Measurements from ENCODE around the gene LRRFIP2. TPM values are rescaled to one million over a fixed set of nuclear protein-coding genes. Genes with fewer than 3 reads are reported as not detected.
"Not testable (repeated sequence)": the region's sequence is repeated elsewhere in the genome, so short reads cannot be mapped to it uniquely, and the experiment has no call there.

LRRFIP2 gene, protein sequence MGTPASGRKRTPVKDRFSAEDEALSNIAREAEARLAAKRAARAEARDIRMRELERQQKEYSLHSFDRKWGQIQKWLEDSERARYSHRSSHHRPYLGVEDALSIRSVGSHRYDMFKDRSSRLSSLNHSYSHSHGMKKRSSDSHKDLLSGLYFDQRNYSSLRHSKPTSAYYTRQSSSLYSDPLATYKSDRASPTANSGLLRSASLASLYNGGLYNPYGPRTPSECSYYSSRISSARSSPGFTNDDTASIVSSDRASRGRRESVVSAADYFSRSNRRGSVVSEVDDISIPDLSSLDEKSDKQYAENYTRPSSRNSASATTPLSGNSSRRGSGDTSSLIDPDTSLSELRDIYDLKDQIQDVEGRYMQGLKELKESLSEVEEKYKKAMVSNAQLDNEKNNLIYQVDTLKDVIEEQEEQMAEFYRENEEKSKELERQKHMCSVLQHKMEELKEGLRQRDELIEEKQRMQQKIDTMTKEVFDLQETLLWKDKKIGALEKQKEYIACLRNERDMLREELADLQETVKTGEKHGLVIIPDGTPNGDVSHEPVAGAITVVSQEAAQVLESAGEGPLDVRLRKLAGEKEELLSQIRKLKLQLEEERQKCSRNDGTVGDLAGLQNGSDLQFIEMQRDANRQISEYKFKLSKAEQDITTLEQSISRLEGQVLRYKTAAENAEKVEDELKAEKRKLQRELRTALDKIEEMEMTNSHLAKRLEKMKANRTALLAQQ
- total RNA-seq = 54.0 TPM

DNA sequence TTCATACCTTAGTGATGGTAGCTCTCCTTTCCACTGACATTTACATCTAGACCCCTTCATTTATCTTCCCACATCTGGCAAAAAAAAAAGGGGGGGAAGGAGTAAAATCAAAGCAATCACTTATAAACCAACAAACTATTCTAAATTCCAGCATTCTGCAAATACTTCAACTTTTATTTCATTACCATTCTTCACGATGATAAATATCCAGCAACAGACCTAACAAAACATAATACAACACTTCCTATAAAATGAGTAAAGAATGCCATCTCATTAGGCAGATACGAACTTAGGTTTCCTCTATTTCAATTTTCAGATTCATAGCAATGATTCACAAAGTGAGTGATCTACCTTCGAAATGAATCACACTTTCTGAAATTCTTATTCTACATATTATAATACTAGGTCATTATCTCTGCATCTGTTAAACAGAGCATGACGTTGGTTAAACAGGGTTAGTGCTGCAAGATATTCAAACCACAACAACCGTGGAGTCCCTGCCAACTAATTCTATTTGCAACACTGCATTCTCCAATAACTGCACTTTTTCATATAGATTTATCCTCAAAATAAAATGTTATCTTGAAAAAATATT, at the start of gene LRRFIP2:
Gene LRRFIP2 (minus strand): TSS at position 51 of the 595 bp plus-strand sequence. CDS start 25,599 bp downstream, outside the sequence.
- DNase-seq (ENCODE audit: low spot score) = no peak

GRCh38 chr3:37223576-37223975, 49.2 kb upstream of the LRRFIP2 start:
- no peak for DNase-seq (ENCODE audit: low spot score)

- DNase-seq (ENCODE audit: low spot score) = no peak
Observed at GRCh38 chr3:37223141-37223558, 48.8 kb upstream of the LRRFIP2 start.

DNA sequence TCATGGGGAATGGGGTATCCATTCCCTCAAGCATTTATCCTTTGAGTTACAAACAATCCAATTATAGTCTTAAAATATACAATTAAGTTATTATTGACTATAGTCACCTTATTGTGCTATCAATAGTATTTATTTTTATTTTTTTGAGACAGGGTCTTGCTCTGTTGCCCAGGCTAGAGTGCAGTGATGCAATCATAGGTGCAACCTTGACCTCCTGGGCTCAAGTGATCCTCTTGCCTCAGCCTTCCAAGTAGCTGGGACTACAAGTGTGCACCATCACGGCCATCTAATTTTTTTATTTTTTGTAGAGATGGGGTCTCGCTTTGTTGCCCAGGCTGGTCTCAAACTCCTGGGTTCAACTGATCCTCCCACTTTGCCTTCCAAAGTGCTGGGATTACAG, 48.2 kb upstream of the LRRFIP2 start:
- not testable (repeated sequence) for DNase-seq (ENCODE audit: low spot score)

- peak; percentile 36 for DNase-seq (ENCODE audit: low spot score)
Observed at GRCh38 chr3:37221407-37221806, 47.0 kb upstream of the LRRFIP2 start.

DNA sequence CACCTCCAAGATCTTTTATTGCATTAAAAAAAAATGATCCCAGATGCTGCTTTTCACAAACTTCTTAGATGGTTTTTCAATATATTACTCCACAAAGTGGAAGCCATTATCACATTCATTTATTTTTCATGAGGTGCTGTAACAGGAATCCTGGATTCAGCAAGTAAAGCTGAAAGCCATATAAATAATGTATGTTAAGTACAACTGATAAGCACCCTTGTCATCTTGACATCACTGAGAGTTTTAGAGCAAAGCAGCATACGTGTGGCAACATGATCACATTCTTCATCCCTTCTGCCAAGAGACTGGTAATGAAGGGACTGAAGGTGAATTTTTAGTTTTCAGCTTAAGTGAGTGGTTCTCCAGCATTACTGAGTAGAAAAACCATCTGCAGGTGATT, 44.9 kb upstream of the LRRFIP2 start:
- DNase-seq (ENCODE audit: low spot score) = no peak

DNA sequence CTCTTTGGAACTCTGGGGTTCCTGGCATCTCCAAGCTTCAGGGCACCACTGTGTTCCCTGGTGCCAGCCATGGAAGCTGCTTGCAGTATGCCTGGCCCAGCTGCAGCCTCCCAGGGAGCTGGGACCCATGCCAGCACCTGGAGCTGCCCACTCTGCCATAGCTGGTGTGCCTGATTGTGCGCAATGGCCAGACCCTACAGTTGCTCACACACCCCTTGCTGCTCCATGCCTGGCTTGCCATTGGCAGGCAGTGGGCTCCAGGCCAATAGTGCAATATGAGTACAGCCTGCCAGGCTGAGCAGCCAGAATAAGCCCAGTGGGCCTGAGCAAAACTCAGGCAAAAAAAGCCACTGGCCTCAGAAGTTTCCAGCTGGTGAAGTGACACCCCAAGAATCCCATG, 43.8 kb upstream of the LRRFIP2 start:
- DNase-seq (ENCODE audit: low spot score) = no peak

GRCh38 chr3:37217098-37217849, 42.9 kb upstream of the LRRFIP2 start:
- DNase-seq (ENCODE audit: low spot score) = no peak

DNA sequence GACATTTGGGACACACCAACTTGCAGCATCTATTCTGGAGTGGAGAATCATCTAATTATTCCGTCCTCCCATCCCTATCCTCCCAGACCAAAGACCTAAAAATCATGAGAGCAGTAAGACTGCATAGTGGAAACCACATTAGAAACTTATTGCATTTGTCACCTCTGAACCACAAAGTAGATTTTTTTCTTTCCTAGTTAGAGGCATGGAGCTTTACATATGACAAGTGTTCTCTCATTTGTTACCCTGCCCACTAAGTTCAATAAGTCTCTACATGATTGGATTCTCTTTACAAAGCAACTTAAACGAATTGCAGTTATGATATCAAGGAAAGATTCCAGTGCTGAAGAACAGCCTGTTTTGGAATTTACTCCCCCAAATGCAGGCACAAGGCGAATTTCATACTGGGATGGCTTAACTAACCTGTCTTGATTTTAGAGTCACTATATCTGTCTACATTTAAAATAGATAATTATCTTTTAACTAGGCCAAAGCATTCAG, 42.3 kb upstream of the LRRFIP2 start:
- no peak for DNase-seq (ENCODE audit: low spot score)

DNA sequence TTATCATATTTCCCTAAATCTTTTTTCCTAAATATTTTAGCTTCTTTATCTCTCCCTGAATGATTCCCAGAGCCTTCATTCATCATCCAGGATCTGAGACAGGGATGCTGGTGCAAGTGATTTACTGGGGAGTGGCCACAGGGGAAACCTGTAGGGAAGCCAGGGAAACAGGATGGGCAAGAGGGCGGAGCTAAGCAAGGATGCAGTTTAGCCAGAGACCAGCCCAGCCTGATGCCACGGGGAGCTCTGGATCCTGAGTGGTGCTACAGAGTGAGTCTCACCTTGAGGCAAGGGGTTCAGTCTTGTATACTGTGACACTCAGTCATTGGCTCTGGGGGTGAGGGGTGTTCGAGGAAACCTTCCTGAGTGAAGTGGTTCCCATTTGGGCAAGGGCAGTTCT, 39.7 kb upstream of the LRRFIP2 start:
- no peak for DNase-seq (ENCODE audit: low spot score)

- no peak for DNase-seq (ENCODE audit: low spot score)
Observed at GRCh38 chr3:37210230-37210629, 35.8 kb upstream of the LRRFIP2 start.

DNA sequence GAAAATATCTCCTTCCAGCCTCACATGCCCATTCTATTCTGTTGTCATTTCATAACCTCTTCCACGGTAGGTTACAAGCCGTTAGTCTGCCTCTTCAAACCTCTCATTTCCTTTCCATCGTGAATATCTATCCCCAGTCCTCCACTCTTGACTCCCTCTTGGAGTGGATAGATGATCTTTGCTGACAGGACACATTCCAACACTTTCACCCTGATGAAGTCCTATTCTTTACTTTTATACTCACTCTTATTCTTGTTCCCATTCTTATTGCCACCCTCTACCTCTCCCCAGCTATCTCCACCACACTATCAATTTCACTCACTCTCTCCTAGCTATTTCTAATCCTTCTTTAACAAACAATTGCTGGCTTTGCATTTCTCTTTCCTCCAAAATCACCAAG, 34.2 kb upstream of the LRRFIP2 start:
- not testable (repeated sequence) for DNase-seq (ENCODE audit: low spot score)

DNA sequence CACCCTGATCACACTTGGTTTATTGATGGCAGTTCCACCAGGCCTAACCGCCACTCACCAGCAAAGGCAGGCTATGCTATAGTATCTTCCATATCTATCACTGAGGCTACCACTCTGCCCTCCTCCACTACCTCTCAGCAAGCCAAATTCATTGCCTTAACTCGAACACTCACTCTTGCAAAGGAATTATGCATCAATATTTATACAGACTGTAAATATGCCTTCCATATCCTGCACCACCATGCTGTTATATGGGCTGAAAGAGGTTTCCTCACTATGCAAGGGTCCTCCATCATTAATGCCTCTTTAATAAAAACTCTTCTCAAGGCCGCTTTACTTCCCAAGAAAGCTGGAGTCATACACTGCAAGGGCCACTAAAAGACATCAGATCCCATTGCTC, 33.6 kb upstream of the LRRFIP2 start:
- not testable (repeated sequence) for DNase-seq (ENCODE audit: low spot score)

DNA sequence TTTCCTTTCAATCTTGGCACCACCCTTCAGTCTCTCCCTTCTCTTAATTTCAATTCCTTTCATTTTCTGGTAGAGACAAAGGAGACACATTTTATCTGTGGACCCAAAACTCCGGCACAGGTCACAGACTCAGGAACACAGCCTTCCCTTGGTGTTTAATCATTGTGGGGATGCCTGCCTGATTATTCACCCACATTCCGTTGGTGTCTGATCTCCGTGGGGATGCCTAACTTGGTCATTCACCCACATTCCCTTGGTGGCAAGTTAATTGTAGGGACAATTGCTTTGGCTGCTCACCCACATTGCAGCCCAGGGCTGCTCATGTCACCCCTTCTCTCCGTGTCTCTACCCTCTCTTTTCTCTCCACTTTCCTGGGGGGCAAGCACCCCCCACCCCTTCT, 31.7 kb upstream of the LRRFIP2 start:
- not testable (repeated sequence) for DNase-seq (ENCODE audit: low spot score)

- no peak for DNase-seq (ENCODE audit: low spot score)
Observed at GRCh38 chr3:37204314-37204713, 29.9 kb upstream of the LRRFIP2 start.

DNA sequence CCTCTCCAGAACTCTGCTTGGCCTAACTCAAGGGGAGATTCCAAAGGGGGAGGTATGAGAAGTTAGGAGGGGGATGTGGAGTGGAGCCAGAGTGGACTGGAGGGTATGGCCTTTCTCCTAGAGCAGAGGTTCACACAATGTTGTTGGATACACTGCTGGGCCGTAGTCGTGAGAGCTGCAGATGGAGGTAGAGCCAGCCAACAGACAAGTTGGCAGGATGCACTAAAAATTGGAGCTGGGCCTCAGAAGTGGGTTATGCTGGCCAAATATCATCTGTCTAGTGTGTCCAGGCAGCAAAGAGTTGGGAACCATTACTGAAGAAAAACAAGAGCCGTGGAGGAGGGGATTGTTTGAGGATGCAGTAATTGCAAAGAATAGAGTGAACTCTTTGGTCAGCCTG, 27.7 kb upstream of the LRRFIP2 start:
- peak; percentile 12 for DNase-seq (ENCODE audit: low spot score)

DNA sequence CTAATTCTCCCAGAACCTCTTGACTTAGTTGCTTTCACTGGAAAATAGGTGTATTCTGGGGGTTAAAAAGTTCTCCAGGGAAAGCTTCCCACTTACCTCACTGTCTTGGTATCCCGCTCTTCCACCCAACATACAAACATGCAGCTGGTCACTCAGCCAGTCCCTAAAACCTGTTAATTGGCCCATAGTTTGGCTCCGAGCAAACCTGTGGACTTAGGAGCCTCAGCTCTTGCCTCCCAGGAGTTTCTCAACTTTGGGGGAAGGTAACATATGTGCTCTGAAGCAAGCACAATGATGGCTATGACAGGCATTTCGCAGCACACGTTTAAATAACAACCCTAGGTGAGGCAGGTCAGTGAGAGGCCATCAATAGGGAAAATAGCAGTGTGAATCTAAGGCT, 25.8 kb upstream of the LRRFIP2 start:
- no peak for DNase-seq (ENCODE audit: low spot score)

DNA sequence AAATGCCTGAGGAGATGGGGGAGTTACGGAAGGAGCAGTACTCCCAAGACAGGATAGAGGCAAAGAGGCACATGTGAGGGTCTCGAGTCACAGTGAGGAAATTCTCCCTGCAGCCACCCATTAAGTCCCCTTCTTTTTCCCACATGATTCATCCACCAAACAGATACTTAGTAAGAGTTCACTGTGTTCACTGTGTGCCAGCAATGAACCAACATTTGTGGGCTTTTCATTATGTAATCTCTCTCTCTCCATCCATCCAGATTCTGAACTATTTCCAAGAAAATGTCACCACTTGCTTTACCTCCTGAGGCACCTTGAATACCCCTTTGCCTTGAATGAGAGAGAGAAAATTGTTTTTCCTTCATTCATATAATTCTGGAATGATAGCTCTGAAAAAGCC, 24.6 kb upstream of the LRRFIP2 start:
- no peak for DNase-seq (ENCODE audit: low spot score)

- DNase-seq (ENCODE audit: low spot score) = no peak
Observed at GRCh38 chr3:37198547-37198946, 24.2 kb upstream of the LRRFIP2 start.

GRCh38 chr3:37197810-37198371, 23.5 kb upstream of the LRRFIP2 start:
- no peak for DNase-seq (ENCODE audit: low spot score)

DNA sequence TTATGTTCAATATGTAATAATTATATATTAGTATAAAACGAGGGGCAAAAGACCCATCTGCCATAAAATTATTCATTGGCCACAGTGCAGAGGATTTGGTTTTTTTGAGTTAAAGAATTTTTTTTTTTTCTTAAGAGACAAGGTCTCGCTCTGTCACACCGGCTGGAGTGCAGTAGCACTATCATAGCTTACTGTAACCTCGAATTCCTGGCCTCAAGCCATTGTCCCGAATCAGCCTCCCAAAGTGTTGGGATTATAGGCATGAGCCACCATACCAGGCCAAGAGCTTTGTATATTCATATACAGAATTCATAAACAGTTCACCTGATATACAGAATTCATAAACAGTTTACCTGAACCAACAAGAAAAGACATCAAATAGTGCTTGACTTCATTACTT, 20.2 kb upstream of the LRRFIP2 start:
- DNase-seq (ENCODE audit: low spot score) = no peak

Measured in mucosa of gallbladder (tissue), 1 donor.